ENCODE results near the gene CLPTM1. TPM values are rescaled to one million over a fixed set of nuclear protein-coding genes. Genes with fewer than 3 reads are reported as not detected.

CLPTM1 gene
- total and polyA plus RNA-seq, 12 donors, result 67.8 to 306 (median 244) TPM

DNA sequence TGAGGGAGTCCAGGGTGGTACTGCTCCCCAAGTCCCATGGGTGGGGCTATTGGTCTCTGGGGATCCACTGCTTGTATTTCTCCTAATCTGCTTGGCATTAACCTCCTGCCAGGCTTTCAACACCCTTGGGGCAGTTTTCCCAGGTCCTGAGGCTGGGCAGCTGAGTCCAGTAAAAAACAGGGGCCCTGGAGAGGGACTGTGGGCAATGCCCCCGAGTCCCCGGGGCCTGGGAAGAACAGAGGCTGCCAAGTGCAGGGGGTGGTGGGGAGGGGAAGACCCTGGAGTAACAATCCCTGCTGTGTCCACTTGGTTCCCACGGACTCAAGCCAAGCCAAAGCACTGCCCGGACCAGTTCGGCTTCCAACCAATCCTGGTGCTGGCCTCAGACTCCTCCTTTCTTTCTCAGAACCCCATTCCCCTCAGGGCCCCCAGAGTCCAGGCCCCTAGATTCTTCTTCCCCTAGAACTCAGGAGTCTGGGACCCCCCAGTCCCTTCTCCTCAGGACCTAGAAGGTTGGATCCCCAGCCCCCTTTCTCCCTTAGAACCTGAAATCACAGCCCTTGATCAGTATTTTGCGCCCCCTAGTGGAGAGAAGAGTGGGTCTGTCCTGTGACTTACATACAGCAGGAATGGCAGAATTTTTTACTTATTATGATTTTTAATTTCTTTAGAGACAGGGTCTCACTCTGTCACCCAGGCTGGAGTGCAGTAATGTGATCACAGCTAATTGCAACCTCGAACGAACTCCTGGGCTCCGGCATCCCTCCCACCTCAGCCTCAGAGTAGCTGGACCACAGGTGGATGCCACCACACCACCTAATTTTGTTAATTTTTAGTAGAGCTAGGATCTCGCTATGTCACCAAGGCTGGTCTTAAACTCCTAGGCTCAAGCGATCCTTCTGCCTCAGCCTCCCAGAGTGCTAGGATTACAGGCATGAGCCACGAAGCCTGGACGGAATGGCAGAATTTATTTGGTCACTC is 3.7 kb upstream of the CLPTM1 start:
- WGBS, 4 donors, result 31 to 44% (median 34%) methylated on average over 8 to 13 of the region's 13 CpGs
- intact Hi-C loops (cut with DNase I), result loop anchor here (2.0 to 5.0 kb wide), 2 partner anchors 47 to 49 kb away; partner anchors contain the start of gene APOE (in 1 of the 2)
- Histone ChIP-seq H3K36me3 (replicated peaks in 1 of 2) (no peaks in the 10 kb centered on the region), H3K9me3 (replicated peaks in 1 of 3) (no peaks in the 10 kb centered on the region), H3K4me1 (replicated peaks in 1 of 2) (peaks cover 12 to 34% of the 10 kb centered on the region in 2 donors), H3K4me3 (peak overlapping the region in 1 of 4 donors; percentile 14), H3K27ac (peak overlapping the region in 4 of 5 donors; percentile 11 to 58 (median 54)), H3K27me3 (no peaks in the 10 kb centered on the region)
- peak; percentile 74 to 88 (median 81) for DNase-seq
- no peak for TF ChIP-seq POLR2A (IDR thresholded peaks at IDR 0.05)
- TF ChIP-seq, protein P1, sequence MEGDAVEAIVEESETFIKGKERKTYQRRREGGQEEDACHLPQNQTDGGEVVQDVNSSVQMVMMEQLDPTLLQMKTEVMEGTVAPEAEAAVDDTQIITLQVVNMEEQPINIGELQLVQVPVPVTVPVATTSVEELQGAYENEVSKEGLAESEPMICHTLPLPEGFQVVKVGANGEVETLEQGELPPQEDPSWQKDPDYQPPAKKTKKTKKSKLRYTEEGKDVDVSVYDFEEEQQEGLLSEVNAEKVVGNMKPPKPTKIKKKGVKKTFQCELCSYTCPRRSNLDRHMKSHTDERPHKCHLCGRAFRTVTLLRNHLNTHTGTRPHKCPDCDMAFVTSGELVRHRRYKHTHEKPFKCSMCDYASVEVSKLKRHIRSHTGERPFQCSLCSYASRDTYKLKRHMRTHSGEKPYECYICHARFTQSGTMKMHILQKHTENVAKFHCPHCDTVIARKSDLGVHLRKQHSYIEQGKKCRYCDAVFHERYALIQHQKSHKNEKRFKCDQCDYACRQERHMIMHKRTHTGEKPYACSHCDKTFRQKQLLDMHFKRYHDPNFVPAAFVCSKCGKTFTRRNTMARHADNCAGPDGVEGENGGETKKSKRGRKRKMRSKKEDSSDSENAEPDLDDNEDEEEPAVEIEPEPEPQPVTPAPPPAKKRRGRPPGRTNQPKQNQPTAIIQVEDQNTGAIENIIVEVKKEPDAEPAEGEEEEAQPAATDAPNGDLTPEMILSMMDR (IDR thresholded peaks at IDR 0.05), result peak; percentile 84 to 96 (median 91)

- TF ChIP-seq, protein P1 (IDR thresholded peaks at IDR 0.05), result no peak
- TF ChIP-seq POLR2A (IDR thresholded peaks at IDR 0.05), result no peak
- H3K27ac ChIP-seq, result peak overlapping the region; percentile 76 to 94 (median 86)
- H3K36me3 ChIP-seq (replicated peaks in 1 of 2), result no peaks in the 10 kb centered on the region
- H3K27me3 ChIP-seq, result no peaks in the 10 kb centered on the region
- DNase-seq, result no peak
- H3K4me3 ChIP-seq, result peak overlapping the region; percentile 34 to 96 (median 80)
- H3K9me3 ChIP-seq (replicated peaks in 1 of 3), result no peaks in the 10 kb centered on the region
- WGBS, 4 donors, result 27 to 39% (median 33%) methylated on average over 12 to 13 of the region's 13 CpGs
- peaks cover 27 to 62% of the 10 kb centered on the region in 2 donors for H3K4me1 ChIP-seq (replicated peaks in 1 of 2)
- intact Hi-C loops (cut with DNase I), result loop anchor here in 1 of 2 donors (5.0 kb wide), 1 partner anchor 52 kb away; no protein-coding TSS in a partner anchor
Observed at GRCh38 chr19:44954278-44954648, 917 bp upstream of the CLPTM1 start.

GRCh38 chr19:44955505-44956439 is 592 bp downstream of the CLPTM1 start:
- H3K4me3 ChIP-seq, result peak overlapping the region; percentile 75 to 88 (median 82)
- DNase-seq, result peak in 3 of 7 donors; percentile 27 to 46 (median 36)
- H3K27ac ChIP-seq, result peak overlapping the region in 4 of 5 donors; percentile 76 to 94 (median 89)
- H3K4me1 ChIP-seq (replicated peaks in 1 of 2), result peaks cover 25 to 70% of the 10 kb centered on the region in 2 donors
- TF ChIP-seq POLR2A (IDR thresholded peaks at IDR 0.05), result peak in 1 of 2 donors; percentile 23
- TF ChIP-seq, protein P1 (IDR thresholded peaks at IDR 0.05), result no peak
- no peaks in the 10 kb centered on the region for H3K9me3 ChIP-seq (replicated peaks in 1 of 3)
- WGBS, 4 donors, result 3 to 9% (median 5%) methylated on average over 19 to 40 of the region's 40 CpGs
- intact Hi-C loops (cut with DNase I), result no loop called here
- H3K36me3 ChIP-seq (replicated peaks in 1 of 2), result peaks cover 0 to 3% of the 10 kb centered on the region in 2 donors
- no peaks in the 10 kb centered on the region for H3K27me3 ChIP-seq

Data from adrenal gland (tissue), 12 donors.